Measurements from ENCODE around the gene PRPF40B.
A peak's percentile ranks its signal among the peaks of the same experiment; 100 is the strongest.

Gene PRPF40B

GRCh38 chr12:49635656-49636055 lies 12.3 kb downstream of the PRPF40B start:
- no peak for DNase-seq (ENCODE audit: low read depth in 4 of 4, low spot score in 1 of 4)

DNA sequence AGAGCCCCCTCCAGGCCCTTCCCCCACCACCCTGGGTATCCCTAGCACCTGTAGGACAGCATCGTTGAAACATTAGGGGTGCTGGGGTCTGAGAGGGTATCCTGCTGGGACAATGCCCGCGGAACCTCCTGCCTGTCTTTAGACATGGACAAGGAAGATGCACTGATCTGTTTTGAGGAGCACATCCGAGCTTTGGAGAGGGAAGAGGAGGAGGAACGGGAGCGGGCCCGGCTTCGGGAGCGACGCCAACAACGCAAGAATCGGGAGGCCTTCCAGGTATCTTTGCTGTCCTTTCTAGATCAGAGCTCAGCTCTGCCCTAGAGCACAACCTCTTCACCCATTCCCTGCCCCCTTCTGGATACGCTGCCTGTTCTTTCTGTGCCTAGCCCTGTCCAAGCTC lies 13.2 kb downstream of the PRPF40B start:
- no peak for DNase-seq (ENCODE audit: low read depth in 4 of 4, low spot score in 1 of 4)

DNA sequence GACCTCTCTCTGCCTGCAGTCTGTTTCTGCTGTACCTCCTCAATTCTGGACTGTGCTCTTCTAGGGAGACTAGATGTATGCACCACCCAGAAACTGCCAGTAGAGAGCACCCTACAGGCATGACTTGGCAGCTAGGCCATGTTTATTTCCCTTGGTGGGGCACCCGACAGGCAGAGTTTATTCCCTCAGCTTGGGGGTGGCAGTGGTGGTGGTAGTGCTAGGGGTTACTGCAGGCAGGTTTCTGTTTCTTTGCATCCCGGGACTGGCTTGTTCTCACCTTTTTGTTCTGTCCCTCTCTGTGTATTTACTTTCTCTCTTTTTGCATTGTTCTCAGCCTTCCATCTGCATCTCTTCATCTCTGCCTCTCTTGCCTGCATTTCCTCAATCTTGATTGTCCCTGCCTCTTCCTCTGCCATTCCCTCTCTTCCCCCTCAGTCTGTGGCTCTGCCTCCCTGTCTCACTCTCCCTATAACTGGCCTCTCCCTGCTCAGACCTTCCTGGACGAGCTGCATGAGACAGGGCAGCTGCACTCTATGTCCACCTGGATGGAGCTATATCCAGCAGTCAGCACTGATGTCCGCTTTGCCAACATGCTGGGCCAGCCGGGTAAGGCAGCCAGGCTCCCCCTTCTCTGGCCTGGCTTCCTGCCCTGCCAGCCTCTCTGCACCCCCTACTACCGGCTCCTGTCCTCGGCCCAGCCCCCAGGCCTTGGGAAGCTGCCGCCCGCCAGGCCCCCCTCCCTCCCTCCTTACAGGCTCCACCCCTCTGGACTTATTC lies 13.8 kb downstream of the PRPF40B start:
- peak in 1 of 4 experiments; percentile 38 for DNase-seq (ENCODE audit: low read depth in 4 of 4, low spot score in 1 of 4)

GRCh38 chr12:49641748-49642369 lies 18.5 kb downstream of the PRPF40B start:
- DNase-seq (ENCODE audit: low read depth in 4 of 4, low spot score in 1 of 4): no peak

DNA sequence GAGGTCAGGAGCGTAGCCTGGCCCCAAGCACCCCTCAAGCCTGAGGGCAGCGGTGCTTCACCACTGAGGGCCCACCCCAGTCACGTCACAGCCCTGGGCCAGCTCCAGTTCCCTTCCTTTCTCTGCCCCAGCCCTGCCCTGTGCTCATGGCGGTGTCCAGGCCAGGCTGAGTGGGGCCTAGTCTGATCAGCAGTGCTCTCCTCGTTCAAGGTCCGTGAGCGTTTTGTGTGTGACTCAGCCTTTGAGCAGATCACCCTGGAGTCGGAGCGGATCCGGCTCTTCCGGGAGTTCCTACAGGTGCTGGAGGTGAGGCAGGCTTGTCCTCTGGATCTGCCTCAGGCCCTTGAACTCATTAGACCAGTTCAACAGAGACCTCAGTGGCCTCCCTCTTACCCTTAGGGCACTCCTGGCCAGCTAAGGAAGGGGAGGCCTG lies 19.0 kb downstream of the PRPF40B start:
- DNase-seq (ENCODE audit: low read depth in 4 of 4, low spot score in 1 of 4): no peak

GRCh38 chr12:49643135-49643534 lies 19.8 kb downstream of the PRPF40B start:
- no peak for DNase-seq (ENCODE audit: low read depth in 4 of 4, low spot score in 1 of 4)

- no peak for DNase-seq (ENCODE audit: low read depth in 4 of 4, low spot score in 1 of 4)
Observed at GRCh38 chr12:49643961-49644619, 20.7 kb downstream of the PRPF40B start.

DNA sequence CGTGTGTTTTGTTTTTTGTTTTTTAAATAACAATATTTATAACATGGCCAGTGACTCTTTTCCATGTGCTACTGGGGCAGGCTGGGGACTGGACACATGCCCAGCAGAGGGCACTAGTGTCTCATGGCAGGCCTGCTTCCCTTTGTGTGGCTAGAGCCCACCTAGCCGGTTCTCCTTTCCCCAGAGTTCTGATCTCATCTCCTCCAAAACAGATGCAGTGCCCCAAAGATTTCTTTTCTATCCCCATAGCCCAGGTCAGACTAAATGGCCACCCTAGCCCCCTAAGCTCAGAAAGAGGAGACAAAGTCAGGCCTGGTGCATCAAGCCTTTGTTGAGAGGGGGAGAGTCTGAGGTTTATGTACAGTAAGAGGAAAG lies 21.2 kb downstream of the PRPF40B start:
- DNase-seq (ENCODE audit: low read depth in 4 of 4, low spot score in 1 of 4): peak; percentile 56 to 69 (median 65)

DNA sequence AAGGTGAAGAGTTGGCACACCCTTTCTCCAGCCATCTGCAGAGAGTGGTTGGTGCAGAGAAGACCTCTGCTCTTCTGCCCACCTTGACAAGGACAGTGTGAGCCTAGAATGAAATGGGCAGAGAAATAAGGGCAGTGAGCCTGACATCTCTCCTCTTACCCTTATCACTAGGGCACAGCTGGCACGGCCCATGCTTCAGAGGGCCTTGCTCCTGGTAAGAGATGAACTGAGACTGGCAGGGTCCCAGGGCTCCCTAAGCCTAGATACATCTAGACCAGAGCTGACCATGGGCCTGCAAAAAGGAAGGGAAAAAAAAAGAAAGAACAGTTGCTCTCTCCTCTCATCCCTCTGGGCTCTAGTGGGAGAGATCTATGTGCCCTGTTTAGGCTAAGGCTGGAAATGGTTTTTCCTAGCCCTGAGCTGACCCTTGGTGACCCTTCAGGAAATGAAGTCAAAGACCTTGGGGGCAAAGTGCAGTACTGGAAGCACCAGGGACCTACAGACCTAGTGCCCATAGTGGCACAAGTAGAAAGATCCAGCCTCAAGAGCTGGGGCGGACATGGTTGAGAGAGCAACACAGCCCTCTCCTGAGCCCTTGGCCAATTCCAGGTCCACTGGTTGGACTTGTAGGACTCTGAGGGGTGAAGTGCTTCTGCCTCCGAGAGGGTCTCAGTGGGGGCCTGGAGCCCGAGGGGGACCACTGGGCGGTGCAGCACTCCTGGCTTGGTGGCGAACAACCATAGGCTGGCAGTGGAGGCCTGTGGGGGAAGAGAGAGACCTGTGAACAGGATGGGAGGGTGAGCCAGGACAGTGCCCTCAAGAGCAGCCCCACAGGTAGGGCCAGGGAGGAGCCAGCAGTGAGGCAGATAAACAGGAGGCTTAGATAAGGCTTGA lies 22.0 kb downstream of the PRPF40B start:
- DNase-seq (ENCODE audit: low read depth in 4 of 4, low spot score in 1 of 4): no peak

DNA sequence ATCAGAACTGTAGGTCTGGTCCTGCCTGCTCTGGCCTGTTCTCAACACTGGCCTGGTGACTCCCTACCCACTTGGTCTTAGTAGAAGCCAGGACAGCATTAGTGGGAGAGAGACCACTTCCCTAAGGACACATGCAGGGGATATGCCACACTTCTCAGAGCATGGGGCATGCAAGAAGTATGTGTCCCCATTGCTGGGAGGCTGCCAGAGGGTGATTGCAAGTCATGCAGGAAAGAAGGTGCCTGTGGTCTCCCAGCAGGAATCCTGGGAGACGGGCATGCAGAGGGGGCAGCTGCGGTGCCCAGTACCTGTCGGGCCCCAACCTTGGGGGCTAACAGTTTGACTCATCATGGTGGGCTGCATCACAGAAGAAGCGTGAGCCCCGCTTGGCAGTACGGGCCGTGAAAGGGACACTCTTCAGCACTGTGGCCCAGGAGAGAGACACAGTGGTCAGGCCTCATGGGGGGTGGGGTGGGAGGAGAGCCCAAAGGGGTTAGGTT lies 23.0 kb downstream of the PRPF40B start:
- no peak for DNase-seq (ENCODE audit: low read depth in 4 of 4, low spot score in 1 of 4)

DNA sequence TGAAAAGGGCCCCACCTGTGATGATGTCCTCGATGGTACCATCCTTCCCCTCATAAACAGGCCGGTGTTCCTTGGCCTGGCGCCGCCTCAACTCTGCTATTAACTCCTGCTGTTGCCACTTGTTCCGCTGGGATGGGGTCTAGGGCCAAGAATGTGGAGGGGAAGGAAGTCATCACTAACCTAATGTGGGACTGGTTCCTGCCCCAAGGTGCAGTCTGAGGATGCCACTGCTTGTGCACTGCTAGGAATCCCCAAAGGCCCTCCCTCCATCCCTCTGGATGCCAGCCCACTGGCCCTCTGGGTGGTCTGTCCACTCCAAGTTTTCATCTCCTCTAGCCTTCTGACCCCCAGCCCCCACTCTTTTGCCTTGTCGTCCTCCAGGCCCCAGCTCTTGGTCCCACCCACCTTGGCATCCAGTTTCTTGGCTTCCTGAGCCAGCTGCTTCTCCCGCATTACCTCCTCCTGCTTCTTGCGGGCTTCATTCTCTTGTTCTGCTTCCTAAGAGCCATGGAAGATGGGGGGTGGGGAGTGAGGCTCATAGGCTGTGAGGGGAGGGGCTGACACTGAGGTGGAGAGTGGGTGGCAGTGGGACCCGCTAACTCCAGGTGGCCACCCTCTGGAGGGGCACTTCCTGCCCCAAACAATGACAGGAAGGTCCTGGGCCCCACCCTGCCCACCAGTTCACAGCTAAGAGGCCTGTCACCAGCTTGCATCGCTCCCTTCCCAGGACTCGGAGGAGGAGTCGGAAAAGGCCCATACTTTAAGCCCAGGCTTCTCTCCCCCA lies 23.7 kb downstream of the PRPF40B start:
- DNase-seq (ENCODE audit: low read depth in 4 of 4, low spot score in 1 of 4): no peak

DNA sequence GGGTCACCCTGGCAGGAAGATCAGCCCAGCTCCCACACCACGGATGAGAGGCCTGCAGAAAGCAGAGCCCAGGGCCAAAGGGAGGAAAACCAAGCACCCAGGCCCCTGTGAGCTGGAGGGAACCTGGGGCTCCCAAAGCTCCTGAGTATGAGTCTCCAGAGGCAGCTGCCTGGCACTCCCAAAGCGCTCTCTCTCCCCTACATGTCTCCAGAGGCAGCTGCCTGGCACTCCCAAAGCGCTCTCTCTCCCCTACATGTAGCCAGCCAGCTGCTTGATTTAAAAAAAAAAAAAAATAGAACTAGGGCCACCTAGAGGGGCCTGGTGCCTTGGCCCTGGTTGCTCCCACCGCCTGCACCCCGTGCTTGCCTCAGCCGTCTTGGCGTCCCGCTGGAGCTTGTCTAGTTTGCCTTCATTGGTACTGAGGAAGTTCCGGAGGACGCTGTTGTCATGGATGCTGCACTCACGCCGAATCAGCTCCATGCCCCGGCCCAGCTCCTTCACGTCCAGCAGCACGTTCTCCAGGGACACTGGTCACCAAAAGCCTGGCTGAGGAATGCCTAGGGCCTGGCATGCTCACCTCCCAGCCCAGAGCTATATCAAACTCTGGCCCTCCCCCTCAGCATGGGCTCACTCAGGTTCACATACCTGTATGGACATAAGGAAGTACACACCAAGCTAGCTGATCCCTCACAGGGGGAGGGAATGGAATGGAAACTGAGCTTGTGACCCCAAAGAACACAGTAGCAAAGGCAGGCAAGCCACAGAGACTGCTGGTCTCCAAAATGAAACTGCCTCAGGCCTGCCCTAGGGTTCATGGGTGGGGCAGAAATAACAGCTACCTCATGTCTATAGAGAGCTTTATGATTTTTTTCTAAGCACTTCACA lies 24.7 kb downstream of the PRPF40B start:
- DNase-seq (ENCODE audit: low read depth in 4 of 4, low spot score in 1 of 4): no peak

- no peak for DNase-seq (ENCODE audit: low read depth in 4 of 4, low spot score in 1 of 4)
Observed at GRCh38 chr12:49648712-49649003, 25.3 kb downstream of the PRPF40B start.

DNA sequence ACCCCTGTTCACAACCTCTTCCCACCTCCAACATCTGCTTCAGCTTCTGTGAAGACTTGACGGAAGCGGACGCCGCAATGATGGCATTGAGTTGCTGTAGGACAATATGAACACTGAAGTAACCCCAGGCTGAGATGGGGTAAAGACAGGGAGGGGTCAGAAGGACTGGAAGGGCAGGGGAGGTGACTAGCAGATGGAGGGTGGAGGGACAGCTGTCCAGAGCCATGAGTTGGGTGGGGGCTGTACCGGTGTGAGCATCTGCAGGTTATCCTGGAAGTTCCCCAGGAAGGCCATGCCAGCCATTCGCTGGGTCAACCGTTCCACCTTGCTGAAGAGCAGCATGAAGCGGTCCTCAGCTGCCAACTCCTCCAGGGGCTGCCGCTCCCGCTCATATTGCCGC lies 26.1 kb downstream of the PRPF40B start:
- DNase-seq (ENCODE audit: low read depth in 4 of 4, low spot score in 1 of 4): no peak

GRCh38 chr12:49649892-49650291 lies 26.5 kb downstream of the PRPF40B start:
- no peak for DNase-seq (ENCODE audit: low read depth in 4 of 4, low spot score in 1 of 4)

DNA sequence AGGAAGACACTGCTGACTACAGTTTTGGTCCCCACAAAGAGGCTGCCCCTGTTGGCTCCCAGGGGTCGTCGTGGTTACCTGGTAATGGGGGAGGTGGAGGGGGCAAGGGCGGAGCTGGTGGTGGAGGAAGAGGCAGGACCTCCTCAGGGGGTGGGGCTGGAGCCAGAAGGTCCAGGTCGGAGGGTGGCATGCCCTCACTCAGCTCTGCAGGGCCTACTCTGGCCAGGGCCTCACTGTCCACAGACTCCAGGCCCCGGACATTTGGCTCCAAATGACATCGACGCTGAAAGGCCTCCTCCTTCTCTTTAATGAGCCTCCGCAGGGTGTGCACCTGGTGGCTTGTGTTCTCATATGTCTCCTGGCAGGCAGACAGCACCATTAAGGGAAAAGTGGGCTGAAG lies 28.5 kb downstream of the PRPF40B start:
- no peak for DNase-seq (ENCODE audit: low read depth in 4 of 4, low spot score in 1 of 4)

- no peak for DNase-seq (ENCODE audit: low read depth in 4 of 4, low spot score in 1 of 4)
Observed at GRCh38 chr12:49652921-49653520, 29.7 kb downstream of the PRPF40B start.

DNA sequence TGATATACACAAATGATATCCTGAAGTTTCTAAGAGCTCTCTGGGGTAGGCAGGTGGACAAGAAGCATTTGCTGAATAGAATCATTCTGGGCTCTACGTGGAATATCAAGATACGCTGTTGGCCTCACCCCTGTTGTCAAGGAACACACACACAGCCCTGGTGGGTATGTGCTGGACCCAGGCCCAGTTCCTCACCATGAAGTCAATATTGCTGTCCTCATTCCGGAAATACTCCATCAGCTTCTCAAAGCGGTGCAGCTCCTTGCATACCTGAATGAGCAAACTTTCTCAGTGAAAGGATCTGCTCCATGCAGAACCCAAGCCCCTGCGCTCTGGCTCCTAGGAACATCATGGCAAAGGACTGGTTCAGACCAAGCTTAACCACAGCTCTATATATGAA lies 31.4 kb downstream of the PRPF40B start:
- no peak for DNase-seq (ENCODE audit: low read depth in 4 of 4, low spot score in 1 of 4)

GRCh38 chr12:49655595-49656236 lies 32.4 kb downstream of the PRPF40B start:
- no peak for DNase-seq (ENCODE audit: low read depth in 4 of 4, low spot score in 1 of 4)
